K562 treated with DMSO at 1 percent for 12 hours (cell line): ENCODE data around the gene RNF133. TPM values are rescaled to one million over a fixed set of nuclear protein-coding genes. Genes with fewer than 3 reads are reported as not detected.

Experiments used
- total RNA-seq: library from RNA; unstranded; fragments of 300-600 nt; gene quantifications from 2 replicates; pipeline ENCODE4 v1.2.3, GENCODE V29; 2022; ENCODE audit not compliant: insufficient read depth

The RNF133 gene, protein sequence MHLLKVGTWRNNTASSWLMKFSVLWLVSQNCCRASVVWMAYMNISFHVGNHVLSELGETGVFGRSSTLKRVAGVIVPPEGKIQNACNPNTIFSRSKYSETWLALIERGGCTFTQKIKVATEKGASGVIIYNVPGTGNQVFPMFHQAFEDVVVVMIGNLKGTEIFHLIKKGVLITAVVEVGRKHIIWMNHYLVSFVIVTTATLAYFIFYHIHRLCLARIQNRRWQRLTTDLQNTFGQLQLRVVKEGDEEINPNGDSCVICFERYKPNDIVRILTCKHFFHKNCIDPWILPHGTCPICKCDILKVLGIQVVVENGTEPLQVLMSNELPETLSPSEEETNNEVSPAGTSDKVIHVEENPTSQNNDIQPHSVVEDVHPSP
- total RNA-seq: not detected in 2 replicates

DNA sequence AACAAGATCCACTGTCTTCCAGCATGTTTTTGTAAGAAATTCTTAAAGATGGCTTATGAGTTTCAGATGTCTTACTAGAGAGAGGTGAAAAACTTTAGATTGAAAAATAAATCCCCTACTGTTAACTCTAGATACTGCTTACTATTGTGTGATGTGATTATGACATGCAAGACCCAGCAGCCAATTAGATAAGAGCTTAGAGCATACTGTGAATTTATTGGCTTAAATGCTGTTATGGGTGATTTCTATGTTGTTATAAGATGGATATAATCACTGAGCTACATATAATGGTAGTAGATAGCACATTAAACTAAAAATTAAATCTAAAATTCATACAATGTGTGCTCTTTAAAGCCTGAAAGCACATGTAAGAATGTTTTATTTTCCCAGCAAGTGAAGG, at the start of gene RNF133:
Gene RNF133, minus strand, starts transcription at position 101 of the 400 bp plus-strand sequence. CDS start 199 bp downstream, outside the sequence.

DNA sequence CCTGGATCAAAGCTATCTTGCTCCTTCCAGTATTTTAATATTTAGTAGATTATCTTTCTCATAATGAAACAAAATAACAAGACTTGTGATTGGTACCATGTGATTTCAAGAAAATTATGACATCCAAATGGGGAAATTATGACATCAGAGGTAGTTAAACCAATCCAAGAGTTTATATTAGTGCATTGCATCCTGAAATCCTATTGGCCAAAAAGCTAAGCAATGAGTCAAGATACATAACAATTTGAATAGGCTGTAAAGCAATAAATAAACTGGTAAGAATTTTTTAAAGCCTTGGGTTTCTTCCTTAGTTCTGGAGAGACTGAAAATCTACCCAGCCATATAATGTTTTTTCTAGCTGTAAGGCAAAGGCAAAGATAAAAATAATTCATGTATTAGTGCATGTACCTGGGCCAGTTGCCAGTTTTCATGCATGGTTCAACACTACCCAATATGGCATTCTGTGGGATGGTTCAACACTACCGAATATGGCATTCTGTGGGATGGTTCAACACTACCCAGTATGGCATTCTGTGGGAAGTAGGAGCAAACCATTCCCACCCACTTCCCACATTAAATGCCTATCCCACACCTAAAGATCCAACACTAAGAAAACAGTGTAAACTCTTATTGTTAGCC, 4.1 kb upstream of the RNF133 start, which contains the start of gene RNF148:
Gene RNF148, minus strand, starts transcription at position 51 of the 639 bp plus-strand sequence. CDS start 172 bp downstream, outside the sequence.

Other genes starting within 250 kb of the RNF133 start
- not detected in 2 replicates for gene RNF148, start 3.8 kb upstream of the RNF133 start, total RNA-seq
- 0.25 and 1.4 TPM in 2 replicates for gene CADPS2, start 187.3 kb upstream of the RNF133 start, total RNA-seq